HEK293 (cell line): Measurements from ENCODE around the gene SOX21.
A peak's percentile ranks its signal among the peaks of the same experiment; 100 is the strongest.

Experiments used
- CTCF ChIA-PET: fragments of 350-600 bp; formaldehyde crosslinking; extraction: SDS; loops from one replicate; lab custom pipeline; 2021; ENCODE audit warnings: antibody characterized with exemption; lab: Yijun Ruan, JAX
- POLR2A ChIA-PET: fragments of 300-600 bp; formaldehyde crosslinking; extraction: SDS; loops from one replicate; lab custom pipeline; 2020; ENCODE audit warnings: antibody characterized with exemption, inconsistent platforms; lab: Yijun Ruan, JAX
- H3K27ac ChIP-seq: fragments of 200-500 bp; sonication (Bioruptor generic); 2 replicates; pipeline ENCODE4 v1.5.1; 2014; ENCODE audit warnings: low read depth, low read length, control low read depth, inconsistent platforms; ENCODE audit errors: extremely low read depth
- H3K36me3 ChIP-seq, 2 experiments: fragments of 200-500 bp in 1 of 2; sonication (Bioruptor generic) in 1 of 2; 1 replicate in 1 of 2; 2 replicates in 1 of 2; pipeline ENCODE4 v1.5.1; 2014 to 2017; ENCODE audit warnings: inconsistent platforms in 2 of 2, low read length in 2 of 2; ENCODE audit not compliant: control insufficient read depth in 2 of 2, insufficient read depth in 1 of 2
- H3K4me1 ChIP-seq: fragments of 200-500 bp; sonication (Bioruptor generic); 2 replicates; pipeline ENCODE4 v1.5.1; 2014; ENCODE audit warnings: mild to moderate bottlenecking, low read length, inconsistent platforms; ENCODE audit not compliant: control insufficient read depth, insufficient read depth
- H3K4me3 ChIP-seq: 2 replicates; pipeline ENCODE4 v1.5.1; 2011; ENCODE audit warnings: low read depth, mild to moderate bottlenecking, control low read depth, low read length, moderate library complexity
- H3K9me3 ChIP-seq: fragments of 200-500 bp; sonication (Bioruptor generic); 2 replicates; pipeline ENCODE4 v1.5.1; 2014; ENCODE audit warnings: low read depth, low read length, inconsistent platforms; ENCODE audit not compliant: control insufficient read depth, insufficient read depth
- GLIS1 ChIP-seq: fragments of 450-650 bp; formaldehyde crosslinking; IDR thresholded peaks from 2 replicates; pipeline ENCODE4 v1.5.1; 2016; ENCODE audit warnings: missing biosample characterization, missing genetic modification characterization
- GLIS2 ChIP-seq: fragments of 450-650 bp; formaldehyde crosslinking; IDR thresholded peaks from 2 replicates; pipeline ENCODE4 v1.5.1; 2016; ENCODE audit warnings: missing biosample characterization, missing genetic modification characterization
- IKZF3 ChIP-seq: fragments of 450-650 bp; IDR thresholded peaks from 2 replicates; pipeline ENCODE4 v1.5.0; 2018; ENCODE audit warnings: missing biosample characterization, mild to moderate bottlenecking, missing genetic modification characterization, moderate library complexity
- KLF1 ChIP-seq: fragments of 450-650 bp; formaldehyde crosslinking; IDR thresholded peaks from 2 replicates; pipeline ENCODE4 v1.5.1; 2016; ENCODE audit warnings: missing biosample characterization, missing genetic modification characterization
- KLF10 ChIP-seq: fragments of 450-650 bp; IDR thresholded peaks from 2 replicates; pipeline ENCODE4 v1.5.1; 2018; ENCODE audit warnings: missing biosample characterization, mild to moderate bottlenecking, missing genetic modification characterization
- KLF7 ChIP-seq: fragments of 450-650 bp; formaldehyde crosslinking; IDR thresholded peaks from 2 replicates; pipeline ENCODE4 v1.5.1; 2016; ENCODE audit warnings: missing biosample characterization, missing genetic modification characterization, borderline replicate concordance
- SP7 ChIP-seq: fragments of 450-650 bp; formaldehyde crosslinking; IDR thresholded peaks from 2 replicates; pipeline ENCODE4 v1.5.1; 2016; ENCODE audit warnings: missing biosample characterization, missing genetic modification characterization
- ZBTB48 ChIP-seq: fragments of 450-650 bp; formaldehyde crosslinking; IDR thresholded peaks from 2 replicates; pipeline ENCODE4 v1.5.1; 2016; ENCODE audit warnings: missing biosample characterization, missing genetic modification characterization
- ZNF24 ChIP-seq: fragments of 450-650 bp; formaldehyde crosslinking; IDR thresholded peaks from 2 replicates; pipeline ENCODE4 v1.5.1; 2016; ENCODE audit warnings: missing biosample characterization, missing genetic modification characterization
- ZNF274 ChIP-seq, 2 experiments: fragments of 200-500 bp in 1 of 2; fragments of 450-650 bp in 1 of 2; sonication (Bioruptor generic) in 1 of 2; formaldehyde crosslinking in 1 of 2; IDR thresholded peaks; 2 replicates each; pipeline versions ENCODE4 v1.5.1 to v1.6.1; 2014 to 2016; ENCODE audit warnings: borderline replicate concordance in 1 of 2, inconsistent platforms in 1 of 2, low read length in 1 of 2, missing biosample characterization in 1 of 2, missing genetic modification characterization in 1 of 2
- ZNF311 ChIP-seq: fragments of 450-650 bp; formaldehyde crosslinking; IDR thresholded peaks from 2 replicates; pipeline ENCODE4 v1.5.1; 2017; ENCODE audit warnings: missing biosample characterization, missing genetic modification characterization, borderline replicate concordance
- ZNF341 ChIP-seq: fragments of 450-650 bp; formaldehyde crosslinking; IDR thresholded peaks from 2 replicates; pipeline ENCODE4; 2016; ENCODE audit warnings: low read depth, missing biosample characterization, missing genetic modification characterization
- ZNF473 ChIP-seq: fragments of 450-650 bp; formaldehyde crosslinking; IDR thresholded peaks from 2 replicates; pipeline ENCODE4 v1.5.1; 2017; ENCODE audit warnings: missing biosample characterization, missing genetic modification characterization
- ZNF501 ChIP-seq: fragments of 450-650 bp; formaldehyde crosslinking; IDR thresholded peaks from 2 replicates; pipeline ENCODE4 v1.5.1; 2016; ENCODE audit warnings: missing biosample characterization, missing genetic modification characterization
- ZNF558 ChIP-seq: fragments of 450-650 bp; formaldehyde crosslinking; IDR thresholded peaks from 2 replicates; pipeline ENCODE4 v1.5.1; 2016; ENCODE audit warnings: missing biosample characterization, missing genetic modification characterization
- ZNF629 ChIP-seq: fragments of 450-650 bp; formaldehyde crosslinking; IDR thresholded peaks from 2 replicates; pipeline ENCODE4 v1.5.1; 2017; ENCODE audit warnings: missing biosample characterization, missing genetic modification characterization
- ZNF791 ChIP-seq: fragments of 450-650 bp; formaldehyde crosslinking; IDR thresholded peaks from 2 replicates; pipeline ENCODE4 v1.5.1; 2016; ENCODE audit warnings: missing biosample characterization, missing genetic modification characterization
- TF ChIP-seq, protein P1 (sequence below): fragments of 450-650 bp; formaldehyde crosslinking; IDR thresholded peaks from 2 replicates; pipeline ENCODE4 v1.5.1; 2017; ENCODE audit warnings: missing biosample characterization, missing genetic modification characterization
- TF ChIP-seq, protein P2 (sequence below): fragments of 450-650 bp; formaldehyde crosslinking; IDR thresholded peaks from 2 replicates; pipeline ENCODE4 v1.5.1; 2017; ENCODE audit warnings: missing biosample characterization, missing genetic modification characterization
- TF ChIP-seq, protein P3 (sequence below): fragments of 450-650 bp; formaldehyde crosslinking; IDR thresholded peaks from 2 replicates; pipeline ENCODE4 v1.5.1; 2016; ENCODE audit warnings: missing biosample characterization, missing genetic modification characterization
- TF ChIP-seq, protein P4 (sequence below): fragments of 450-650 bp; formaldehyde crosslinking; IDR thresholded peaks from 2 replicates; pipeline ENCODE4 v1.5.1; 2017; ENCODE audit warnings: missing biosample characterization, mild to moderate bottlenecking, missing genetic modification characterization, moderate library complexity
- TF ChIP-seq, protein P5 (sequence below): fragments of 450-650 bp; formaldehyde crosslinking; IDR thresholded peaks from 2 replicates; pipeline ENCODE4 v1.5.1; 2016; ENCODE audit warnings: missing biosample characterization, missing genetic modification characterization, borderline replicate concordance
- TF ChIP-seq, protein P6 (sequence below): fragments of 450-650 bp; formaldehyde crosslinking; IDR thresholded peaks from 2 replicates; pipeline ENCODE4 v1.5.0; 2017; ENCODE audit warnings: missing biosample characterization, missing genetic modification characterization, borderline replicate concordance
- TF ChIP-seq, protein P7 (sequence below): fragments of 450-650 bp; formaldehyde crosslinking; IDR thresholded peaks from 2 replicates; pipeline ENCODE4 v1.5.1; 2016; ENCODE audit warnings: missing biosample characterization, missing genetic modification characterization

SOX21 gene

GRCh38 chr13:94712287-94712811, at the start of gene SOX21 (continued):
- TF ChIP-seq, protein P1, sequence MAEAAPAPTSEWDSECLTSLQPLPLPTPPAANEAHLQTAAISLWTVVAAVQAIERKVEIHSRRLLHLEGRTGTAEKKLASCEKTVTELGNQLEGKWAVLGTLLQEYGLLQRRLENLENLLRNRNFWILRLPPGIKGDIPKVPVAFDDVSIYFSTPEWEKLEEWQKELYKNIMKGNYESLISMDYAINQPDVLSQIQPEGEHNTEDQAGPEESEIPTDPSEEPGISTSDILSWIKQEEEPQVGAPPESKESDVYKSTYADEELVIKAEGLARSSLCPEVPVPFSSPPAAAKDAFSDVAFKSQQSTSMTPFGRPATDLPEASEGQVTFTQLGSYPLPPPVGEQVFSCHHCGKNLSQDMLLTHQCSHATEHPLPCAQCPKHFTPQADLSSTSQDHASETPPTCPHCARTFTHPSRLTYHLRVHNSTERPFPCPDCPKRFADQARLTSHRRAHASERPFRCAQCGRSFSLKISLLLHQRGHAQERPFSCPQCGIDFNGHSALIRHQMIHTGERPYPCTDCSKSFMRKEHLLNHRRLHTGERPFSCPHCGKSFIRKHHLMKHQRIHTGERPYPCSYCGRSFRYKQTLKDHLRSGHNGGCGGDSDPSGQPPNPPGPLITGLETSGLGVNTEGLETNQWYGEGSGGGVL (tag by site-specific recombination), result peak; percentile 57
- TF ChIP-seq IKZF3 (tag by site-specific recombination), result no peak
- TF ChIP-seq ZNF558 (tag by site-specific recombination), result no peak
- no peak for TF ChIP-seq ZNF311 (tag by site-specific recombination)
- TF ChIP-seq ZNF24 (tag by site-specific recombination), result no peak
- TF ChIP-seq ZNF341, result peak; percentile 72
- no peak for TF ChIP-seq KLF10 (tag by site-specific recombination)
- TF ChIP-seq KLF7 (tag by site-specific recombination), result no peak
- TF ChIP-seq, protein P2, sequence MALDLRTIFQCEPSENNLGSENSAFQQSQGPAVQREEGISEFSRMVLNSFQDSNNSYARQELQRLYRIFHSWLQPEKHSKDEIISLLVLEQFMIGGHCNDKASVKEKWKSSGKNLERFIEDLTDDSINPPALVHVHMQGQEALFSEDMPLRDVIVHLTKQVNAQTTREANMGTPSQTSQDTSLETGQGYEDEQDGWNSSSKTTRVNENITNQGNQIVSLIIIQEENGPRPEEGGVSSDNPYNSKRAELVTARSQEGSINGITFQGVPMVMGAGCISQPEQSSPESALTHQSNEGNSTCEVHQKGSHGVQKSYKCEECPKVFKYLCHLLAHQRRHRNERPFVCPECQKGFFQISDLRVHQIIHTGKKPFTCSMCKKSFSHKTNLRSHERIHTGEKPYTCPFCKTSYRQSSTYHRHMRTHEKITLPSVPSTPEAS, result no peak
- 0 out of 2 replicates have a peak, but pooled peaks have one; percentile 40 for TF ChIP-seq ZNF501
- TF ChIP-seq, protein P3, sequence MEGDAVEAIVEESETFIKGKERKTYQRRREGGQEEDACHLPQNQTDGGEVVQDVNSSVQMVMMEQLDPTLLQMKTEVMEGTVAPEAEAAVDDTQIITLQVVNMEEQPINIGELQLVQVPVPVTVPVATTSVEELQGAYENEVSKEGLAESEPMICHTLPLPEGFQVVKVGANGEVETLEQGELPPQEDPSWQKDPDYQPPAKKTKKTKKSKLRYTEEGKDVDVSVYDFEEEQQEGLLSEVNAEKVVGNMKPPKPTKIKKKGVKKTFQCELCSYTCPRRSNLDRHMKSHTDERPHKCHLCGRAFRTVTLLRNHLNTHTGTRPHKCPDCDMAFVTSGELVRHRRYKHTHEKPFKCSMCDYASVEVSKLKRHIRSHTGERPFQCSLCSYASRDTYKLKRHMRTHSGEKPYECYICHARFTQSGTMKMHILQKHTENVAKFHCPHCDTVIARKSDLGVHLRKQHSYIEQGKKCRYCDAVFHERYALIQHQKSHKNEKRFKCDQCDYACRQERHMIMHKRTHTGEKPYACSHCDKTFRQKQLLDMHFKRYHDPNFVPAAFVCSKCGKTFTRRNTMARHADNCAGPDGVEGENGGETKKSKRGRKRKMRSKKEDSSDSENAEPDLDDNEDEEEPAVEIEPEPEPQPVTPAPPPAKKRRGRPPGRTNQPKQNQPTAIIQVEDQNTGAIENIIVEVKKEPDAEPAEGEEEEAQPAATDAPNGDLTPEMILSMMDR (tag by site-specific recombination), result no peak
- TF ChIP-seq SP7 (tag by site-specific recombination), result peak; percentile 16; the same call in 1 of the 2 replicates
- TF ChIP-seq, protein P4, sequence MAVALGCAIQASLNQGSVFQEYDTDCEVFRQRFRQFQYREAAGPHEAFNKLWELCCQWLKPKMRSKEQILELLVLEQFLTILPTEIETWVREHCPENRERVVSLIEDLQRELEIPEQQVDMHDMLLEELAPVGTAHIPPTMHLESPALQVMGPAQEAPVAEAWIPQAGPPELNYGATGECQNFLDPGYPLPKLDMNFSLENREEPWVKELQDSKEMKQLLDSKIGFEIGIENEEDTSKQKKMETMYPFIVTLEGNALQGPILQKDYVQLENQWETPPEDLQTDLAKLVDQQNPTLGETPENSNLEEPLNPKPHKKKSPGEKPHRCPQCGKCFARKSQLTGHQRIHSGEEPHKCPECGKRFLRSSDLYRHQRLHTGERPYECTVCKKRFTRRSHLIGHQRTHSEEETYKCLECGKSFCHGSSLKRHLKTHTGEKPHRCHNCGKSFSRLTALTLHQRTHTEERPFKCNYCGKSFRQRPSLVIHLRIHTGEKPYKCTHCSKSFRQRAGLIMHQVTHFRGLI (tag by site-specific recombination), result no peak
- TF ChIP-seq ZNF629 (tag by site-specific recombination), result 0 out of 2 replicates have a peak, but pooled peaks have one; percentile 19
- TF ChIP-seq ZNF473 (tag by site-specific recombination), result no peak
- peak; percentile 66 for TF ChIP-seq GLIS2 (tag by site-specific recombination)

DNA sequence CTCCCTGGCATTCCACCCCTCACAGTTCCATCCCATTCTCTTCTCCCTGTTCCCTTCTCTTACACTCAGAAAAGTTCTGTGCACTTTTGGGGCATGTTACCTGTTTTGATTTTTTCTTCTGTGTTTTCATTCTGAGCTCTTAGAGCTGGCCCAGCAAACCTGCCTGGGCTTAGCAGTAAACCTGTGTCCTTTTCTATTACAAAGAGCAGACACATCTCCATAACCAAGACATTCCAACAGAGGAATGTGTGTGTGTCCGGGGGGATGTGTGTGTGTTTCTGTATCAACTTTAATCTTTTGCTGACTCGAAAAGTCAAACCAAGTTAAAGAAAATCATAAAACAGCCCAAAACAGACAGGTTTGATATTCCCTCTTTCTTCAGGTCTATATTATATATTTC, 49.1 kb upstream of the SOX21 start:
- Histone ChIP-seq H3K4me1 (no peaks in the 10 kb centered on the region), H3K27ac (no peak overlapping the region), H3K36me3 (no peaks in the 10 kb centered on the region), H3K4me3 (no peak overlapping the region), H3K9me3 (no peaks in the 10 kb centered on the region)
- CTCF ChIA-PET, result no interaction called here
- POLR2A ChIA-PET, result no interaction called here
- TF ChIP-seq ZBTB48 (no peak), KLF1 (tag by site-specific recombination) (no peak), ZNF791 (tag by site-specific recombination) (no peak), GLIS1 (tag by site-specific recombination) (no peak), ZNF274 (IDR thresholded peaks at IDR 0.05; ENCODE audit: low read length) (no peak), ZNF274 (tag by site-specific recombination; IDR thresholded peaks at IDR 0.05; ENCODE audit: borderline replicate concordance) (no peak)
- TF ChIP-seq, protein P5, sequence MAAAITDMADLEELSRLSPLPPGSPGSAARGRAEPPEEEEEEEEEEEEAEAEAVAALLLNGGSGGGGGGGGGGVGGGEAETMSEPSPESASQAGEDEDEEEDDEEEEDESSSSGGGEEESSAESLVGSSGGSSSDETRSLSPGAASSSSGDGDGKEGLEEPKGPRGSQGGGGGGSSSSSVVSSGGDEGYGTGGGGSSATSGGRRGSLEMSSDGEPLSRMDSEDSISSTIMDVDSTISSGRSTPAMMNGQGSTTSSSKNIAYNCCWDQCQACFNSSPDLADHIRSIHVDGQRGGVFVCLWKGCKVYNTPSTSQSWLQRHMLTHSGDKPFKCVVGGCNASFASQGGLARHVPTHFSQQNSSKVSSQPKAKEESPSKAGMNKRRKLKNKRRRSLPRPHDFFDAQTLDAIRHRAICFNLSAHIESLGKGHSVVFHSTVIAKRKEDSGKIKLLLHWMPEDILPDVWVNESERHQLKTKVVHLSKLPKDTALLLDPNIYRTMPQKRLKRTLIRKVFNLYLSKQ (tag by site-specific recombination), result no peak
- TF ChIP-seq, protein P6, sequence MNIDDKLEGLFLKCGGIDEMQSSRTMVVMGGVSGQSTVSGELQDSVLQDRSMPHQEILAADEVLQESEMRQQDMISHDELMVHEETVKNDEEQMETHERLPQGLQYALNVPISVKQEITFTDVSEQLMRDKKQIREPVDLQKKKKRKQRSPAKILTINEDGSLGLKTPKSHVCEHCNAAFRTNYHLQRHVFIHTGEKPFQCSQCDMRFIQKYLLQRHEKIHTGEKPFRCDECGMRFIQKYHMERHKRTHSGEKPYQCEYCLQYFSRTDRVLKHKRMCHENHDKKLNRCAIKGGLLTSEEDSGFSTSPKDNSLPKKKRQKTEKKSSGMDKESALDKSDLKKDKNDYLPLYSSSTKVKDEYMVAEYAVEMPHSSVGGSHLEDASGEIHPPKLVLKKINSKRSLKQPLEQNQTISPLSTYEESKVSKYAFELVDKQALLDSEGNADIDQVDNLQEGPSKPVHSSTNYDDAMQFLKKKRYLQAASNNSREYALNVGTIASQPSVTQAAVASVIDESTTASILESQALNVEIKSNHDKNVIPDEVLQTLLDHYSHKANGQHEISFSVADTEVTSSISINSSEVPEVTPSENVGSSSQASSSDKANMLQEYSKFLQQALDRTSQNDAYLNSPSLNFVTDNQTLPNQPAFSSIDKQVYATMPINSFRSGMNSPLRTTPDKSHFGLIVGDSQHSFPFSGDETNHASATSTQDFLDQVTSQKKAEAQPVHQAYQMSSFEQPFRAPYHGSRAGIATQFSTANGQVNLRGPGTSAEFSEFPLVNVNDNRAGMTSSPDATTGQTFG, result no peak
- TF ChIP-seq, protein P7, sequence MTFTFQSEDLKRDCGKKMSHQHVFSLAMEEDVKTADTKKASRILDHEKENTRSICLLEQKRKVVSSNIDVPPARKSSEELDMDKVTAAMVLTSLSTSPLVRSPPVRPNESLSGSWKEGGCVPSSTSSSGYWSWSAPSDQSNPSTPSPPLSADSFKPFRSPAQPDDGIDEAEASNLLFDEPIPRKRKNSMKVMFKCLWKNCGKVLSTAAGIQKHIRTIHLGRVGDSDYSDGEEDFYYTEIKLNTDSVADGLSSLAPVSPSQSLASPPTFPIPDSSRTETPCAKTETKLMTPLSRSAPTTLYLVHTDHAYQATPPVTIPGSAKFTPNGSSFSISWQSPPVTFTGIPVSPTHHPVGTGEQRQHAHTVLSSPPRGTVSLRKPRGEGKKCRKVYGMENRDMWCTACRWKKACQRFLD (tag by site-specific recombination), result no peak
